ENCODE data around the gene PTDSS2. TPM values are rescaled to one million over a fixed set of nuclear protein-coding genes. Genes with fewer than 3 reads are reported as not detected.

PTDSS2 gene
- total RNA-seq, 1 donor from 2014 or later: 50.2 TPM

- no peak for DNase-seq
These were observed 21.5 kb downstream of the PTDSS2 start for GRCh38 chr11:471468-472145.

- DNase-seq: no peak
These were observed 22.2 kb downstream of the PTDSS2 start for GRCh38 chr11:472272-472671.

- no peak for DNase-seq
These were observed 22.7 kb downstream of the PTDSS2 start for GRCh38 chr11:472816-473215.

GRCh38 chr11:473415-473814 lies 23.3 kb downstream of the PTDSS2 start:
- no peak for DNase-seq

GRCh38 chr11:473962-474785 lies 24.1 kb downstream of the PTDSS2 start:
- DNase-seq: no peak

- no peak for DNase-seq
These were observed 24.9 kb downstream of the PTDSS2 start for GRCh38 chr11:474914-475506.

GRCh38 chr11:475941-476340 lies 25.9 kb downstream of the PTDSS2 start:
- no peak for DNase-seq

GRCh38 chr11:476416-476815 lies 26.3 kb downstream of the PTDSS2 start:
- DNase-seq: no peak

- no peak for DNase-seq
These were observed 27.1 kb downstream of the PTDSS2 start for GRCh38 chr11:477052-477715.

- DNase-seq: no peak
These were observed 29.2 kb downstream of the PTDSS2 start for GRCh38 chr11:479311-479710.

GRCh38 chr11:484616-485015 lies 34.5 kb downstream of the PTDSS2 start:
- no peak for DNase-seq

- no peak for DNase-seq
These were observed 36.1 kb downstream of the PTDSS2 start for GRCh38 chr11:486189-486588.

- no peak for DNase-seq
These were observed 37.5 kb downstream of the PTDSS2 start for GRCh38 chr11:487571-488021.

- no peak for DNase-seq
These were observed 38.0 kb downstream of the PTDSS2 start for GRCh38 chr11:488062-488461.

- DNase-seq: no peak
These were observed 38.5 kb downstream of the PTDSS2 start for GRCh38 chr11:488579-488978.

GRCh38 chr11:488992-489391 lies 38.9 kb downstream of the PTDSS2 start:
- no peak for DNase-seq

GRCh38 chr11:489610-490185 lies 39.6 kb downstream of the PTDSS2 start:
- no peak for DNase-seq

GRCh38 chr11:490186-490929 lies 40.3 kb downstream of the PTDSS2 start:
- no peak for DNase-seq

- DNase-seq: no peak
These were observed 40.8 kb downstream of the PTDSS2 start for GRCh38 chr11:490930-491260.

GRCh38 chr11:491358-491757 lies 41.3 kb downstream of the PTDSS2 start:
- DNase-seq: no peak

- DNase-seq: no peak
These were observed 42.5 kb downstream of the PTDSS2 start for GRCh38 chr11:492427-493226.

Data from dermis blood vessel endothelial cell (primary cell).